IPS DF 6.9 (cell line): ENCODE results near the gene ADCY2.

ENCODE experiments used
- DNase-seq: peaks from one replicate; pipeline ENCODE4 v3.0.0-alpha.2; 2013; ENCODE audit warnings: low read depth, low spot score
- H3K27ac ChIP-seq: one replicate; pipeline ENCODE4 v1.5.1; 2013; ENCODE audit warnings: low read length, control low read depth
- H3K27me3 ChIP-seq: 2 replicates; pipeline ENCODE4 v1.6.1; 2013; ENCODE audit warnings: mild to moderate bottlenecking, low read length; ENCODE audit not compliant: control insufficient read depth, insufficient read depth
- H3K36me3 ChIP-seq: 2 replicates; pipeline ENCODE4 v1.6.1; 2013; ENCODE audit warnings: low read length; ENCODE audit not compliant: control insufficient read depth, insufficient read depth
- H3K4me1 ChIP-seq: 2 replicates; pipeline ENCODE4 v1.6.1; 2013; ENCODE audit warnings: low read length; ENCODE audit not compliant: control insufficient read depth, insufficient read depth
- H3K4me3 ChIP-seq: 2 replicates; pipeline ENCODE4 v1.5.1; 2013; ENCODE audit warnings: mild to moderate bottlenecking, low read length
- H3K9me3 ChIP-seq: 2 replicates; pipeline ENCODE4 v1.6.1; 2013; ENCODE audit warnings: low read length, inconsistent platforms; ENCODE audit not compliant: control insufficient read depth, insufficient read depth
- WGBS: extraction: QIAGEN DNeasy Blood & Tissue Kit; methylation state at CpG from one replicate; pipeline ENCODE4 v1.1.7; 2013; ENCODE audit warnings: mixed read lengths, missing lambda C conversion rate; ENCODE audit not compliant: insufficient read length, insufficient coverage; 5-methylcytosine and 5-hydroxymethylcytosine counted together

ADCY2 gene

GRCh38 chr5:7781899-7782298 lies 386.0 kb downstream of the ADCY2 start:
- Histone ChIP-seq H3K9me3 (no peaks in the 10 kb centered on the region), H3K27me3 (no peaks in the 10 kb centered on the region), H3K4me1 (peaks cover 4% of the 10 kb centered on the region), H3K36me3 (no peaks in the 10 kb centered on the region; the same call in none of the 2 replicates), H3K4me3 (no peak overlapping the region), H3K27ac (no peak overlapping the region)
- WGBS: no CpG with 5 or more reads among the region's 3 CpGs
- no peak for DNase-seq

GRCh38 chr5:7784683-7785380 lies 388.9 kb downstream of the ADCY2 start:
- Histone ChIP-seq H3K9me3 (no peaks in the 10 kb centered on the region), H3K27ac (no peak overlapping the region), H3K4me3 (no peak overlapping the region), H3K27me3 (no peaks in the 10 kb centered on the region), H3K4me1 (peaks cover 4% of the 10 kb centered on the region), H3K36me3 (peaks cover 3% of the 10 kb centered on the region)
- no peak for DNase-seq
- WGBS: no CpG with 5 or more reads among the region's 4 CpGs

- Histone ChIP-seq H3K4me1 (peaks cover 4% of the 10 kb centered on the region), H3K4me3 (no peak overlapping the region), H3K27ac (no peak overlapping the region), H3K27me3 (no peaks in the 10 kb centered on the region), H3K9me3 (no peaks in the 10 kb centered on the region), H3K36me3 (peaks cover 5% of the 10 kb centered on the region)
- WGBS: no CpG with 5 or more reads among the region's 3 CpGs
- DNase-seq: no peak
These were observed 391.8 kb downstream of the ADCY2 start for GRCh38 chr5:7787770-7788169.

GRCh38 chr5:7789567-7789966 lies 393.6 kb downstream of the ADCY2 start:
- Histone ChIP-seq H3K4me3 (no peak overlapping the region), H3K27ac (no peak overlapping the region), H3K27me3 (no peaks in the 10 kb centered on the region), H3K36me3 (peaks cover 7% of the 10 kb centered on the region), H3K4me1 (peaks cover 4% of the 10 kb centered on the region), H3K9me3 (no peaks in the 10 kb centered on the region)
- DNase-seq: no peak
- no CpG with 5 or more reads among the region's 7 CpGs for WGBS

- WGBS: no CpG with 5 or more reads among the region's 5 CpGs
These were observed 398.0 kb downstream of the ADCY2 start for GRCh38 chr5:7793895-7794294.

GRCh38 chr5:7794311-7794710 lies 398.4 kb downstream of the ADCY2 start:
- no peak overlapping the region for H3K4me3 ChIP-seq
- H3K36me3 ChIP-seq: peaks cover 4% of the 10 kb centered on the region; the same call in 1 of the 2 replicates
- H3K27me3 ChIP-seq: no peaks in the 10 kb centered on the region
- no peak for DNase-seq
- WGBS: no CpG with 5 or more reads among the region's 5 CpGs
- no peak overlapping the region for H3K27ac ChIP-seq
- H3K9me3 ChIP-seq: no peaks in the 10 kb centered on the region
- peaks cover 2% of the 10 kb centered on the region for H3K4me1 ChIP-seq

More at GRCh38 chr5:7793895-7794294, 398.0 kb downstream of the ADCY2 start:
- Histone ChIP-seq H3K4me3 (no peak overlapping the region), H3K4me1 (peaks cover 2% of the 10 kb centered on the region), H3K9me3 (no peaks in the 10 kb centered on the region), H3K36me3 (0 out of 2 replicates have a peak, but pooled peaks cover 4% of the 10 kb centered on the region), H3K27me3 (no peaks in the 10 kb centered on the region), H3K27ac (no peak overlapping the region)
- DNase-seq: no peak

- no peaks in the 10 kb centered on the region for H3K27me3 ChIP-seq
- H3K9me3 ChIP-seq: no peaks in the 10 kb centered on the region
- no peak for DNase-seq
- H3K36me3 ChIP-seq: peaks cover 4% of the 10 kb centered on the region; the same call in 1 of the 2 replicates
- no peak overlapping the region for H3K27ac ChIP-seq
- H3K4me1 ChIP-seq: peaks cover 2% of the 10 kb centered on the region
- WGBS: no CpG with 5 or more reads among the region's 1 CpG
- no peak overlapping the region for H3K4me3 ChIP-seq
These were observed 398.9 kb downstream of the ADCY2 start for GRCh38 chr5:7794823-7795222.

- no peak overlapping the region for H3K27ac ChIP-seq
- no peaks in the 10 kb centered on the region for H3K27me3 ChIP-seq
- DNase-seq: no peak
- no peaks in the 10 kb centered on the region for H3K9me3 ChIP-seq
- peaks cover 4% of the 10 kb centered on the region; the same call in 1 of the 2 replicates for H3K36me3 ChIP-seq
- no peaks in the 10 kb centered on the region; the same call in none of the 2 replicates for H3K4me1 ChIP-seq
- H3K4me3 ChIP-seq: no peak overlapping the region
- WGBS: no CpG with 5 or more reads among the region's 3 CpGs
These were observed 399.4 kb downstream of the ADCY2 start for GRCh38 chr5:7795306-7795705.

- no peak overlapping the region for H3K27ac ChIP-seq
These were observed 406.1 kb downstream of the ADCY2 start for GRCh38 chr5:7801891-7802614.

GRCh38 chr5:7802855-7803254 lies 406.9 kb downstream of the ADCY2 start:
- no CpG with 5 or more reads among the region's 6 CpGs for WGBS
- no peaks in the 10 kb centered on the region for H3K9me3 ChIP-seq
- peaks cover 11% of the 10 kb centered on the region for H3K36me3 ChIP-seq
- no peak overlapping the region for H3K4me3 ChIP-seq
- H3K27ac ChIP-seq: no peak overlapping the region
- no peaks in the 10 kb centered on the region for H3K4me1 ChIP-seq
- no peaks in the 10 kb centered on the region for H3K27me3 ChIP-seq
- DNase-seq: no peak

More at GRCh38 chr5:7801891-7802614, 406.1 kb downstream of the ADCY2 start:
- H3K4me1 ChIP-seq: no peaks in the 10 kb centered on the region
- no peaks in the 10 kb centered on the region for H3K9me3 ChIP-seq
- no peaks in the 10 kb centered on the region for H3K27me3 ChIP-seq
- H3K36me3 ChIP-seq: peaks cover 10% of the 10 kb centered on the region
- no peak for DNase-seq
- H3K4me3 ChIP-seq: no peak overlapping the region
- no CpG with 5 or more reads among the region's 14 CpGs for WGBS
